ENCODE data around the gene TBCD.

GRCh38 chr17:82984751-82985427 lies 233.0 kb downstream of the TBCD start:
- no peak for TF ChIP-seq CTCF (conservative IDR thresholded peaks at IDR 0.05; ENCODE audit: low read length)
- no peak for TF ChIP-seq EZH2phosphoT487 (IDR thresholded peaks at IDR 0.05; ENCODE audit: borderline replicate concordance, low read depth, low read length)

All from OCI-LY7 (cell line).